ENCODE data around the gene FOXC1.

Gene FOXC1

DNA sequence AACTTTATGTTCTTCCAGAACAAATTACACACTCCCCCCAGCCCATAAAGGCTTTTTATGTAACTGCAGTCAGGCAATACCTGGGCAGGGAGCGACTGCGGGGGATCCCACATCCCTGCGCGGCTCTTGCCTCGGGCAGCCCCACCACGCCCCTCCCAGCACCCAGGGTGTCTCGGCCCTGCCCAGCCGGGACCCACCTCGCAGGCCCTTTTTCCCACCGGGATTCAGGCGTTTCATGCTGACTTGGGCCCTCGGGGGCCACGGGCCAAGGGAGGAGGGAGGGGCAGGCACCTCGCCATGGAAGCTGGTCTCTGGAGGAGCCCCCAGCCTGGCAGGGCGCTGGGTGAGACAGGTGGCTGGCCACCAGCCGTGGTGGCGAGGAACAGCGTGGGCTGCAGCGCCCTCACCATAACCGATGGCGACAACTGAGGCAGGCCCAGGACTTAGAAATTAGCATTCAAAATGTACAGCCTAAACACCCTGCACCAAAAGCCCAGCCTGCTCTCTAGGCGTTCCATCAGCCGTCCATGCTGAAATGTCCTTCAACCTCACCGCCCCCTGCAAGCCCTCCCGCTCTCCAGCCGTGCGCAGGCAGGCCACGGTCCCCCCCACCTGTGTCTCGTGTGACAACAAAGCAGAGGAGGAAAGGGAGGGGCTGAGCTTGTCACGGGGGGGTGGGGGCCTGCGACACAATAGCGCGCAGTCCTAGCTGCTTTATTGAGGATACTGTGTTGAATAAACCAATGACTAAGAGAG, 15.1 kb upstream of the FOXC1 start:
- TF ChIP-seq, protein P1, sequence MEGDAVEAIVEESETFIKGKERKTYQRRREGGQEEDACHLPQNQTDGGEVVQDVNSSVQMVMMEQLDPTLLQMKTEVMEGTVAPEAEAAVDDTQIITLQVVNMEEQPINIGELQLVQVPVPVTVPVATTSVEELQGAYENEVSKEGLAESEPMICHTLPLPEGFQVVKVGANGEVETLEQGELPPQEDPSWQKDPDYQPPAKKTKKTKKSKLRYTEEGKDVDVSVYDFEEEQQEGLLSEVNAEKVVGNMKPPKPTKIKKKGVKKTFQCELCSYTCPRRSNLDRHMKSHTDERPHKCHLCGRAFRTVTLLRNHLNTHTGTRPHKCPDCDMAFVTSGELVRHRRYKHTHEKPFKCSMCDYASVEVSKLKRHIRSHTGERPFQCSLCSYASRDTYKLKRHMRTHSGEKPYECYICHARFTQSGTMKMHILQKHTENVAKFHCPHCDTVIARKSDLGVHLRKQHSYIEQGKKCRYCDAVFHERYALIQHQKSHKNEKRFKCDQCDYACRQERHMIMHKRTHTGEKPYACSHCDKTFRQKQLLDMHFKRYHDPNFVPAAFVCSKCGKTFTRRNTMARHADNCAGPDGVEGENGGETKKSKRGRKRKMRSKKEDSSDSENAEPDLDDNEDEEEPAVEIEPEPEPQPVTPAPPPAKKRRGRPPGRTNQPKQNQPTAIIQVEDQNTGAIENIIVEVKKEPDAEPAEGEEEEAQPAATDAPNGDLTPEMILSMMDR (conservative IDR thresholded peaks at IDR 0.05; ENCODE audit: low read length), result no peak
- H3K4me3 ChIP-seq (ENCODE audit: low read length), result no peak overlapping the region
- no peak for DNase-seq (ENCODE audit: low read depth)

DNA sequence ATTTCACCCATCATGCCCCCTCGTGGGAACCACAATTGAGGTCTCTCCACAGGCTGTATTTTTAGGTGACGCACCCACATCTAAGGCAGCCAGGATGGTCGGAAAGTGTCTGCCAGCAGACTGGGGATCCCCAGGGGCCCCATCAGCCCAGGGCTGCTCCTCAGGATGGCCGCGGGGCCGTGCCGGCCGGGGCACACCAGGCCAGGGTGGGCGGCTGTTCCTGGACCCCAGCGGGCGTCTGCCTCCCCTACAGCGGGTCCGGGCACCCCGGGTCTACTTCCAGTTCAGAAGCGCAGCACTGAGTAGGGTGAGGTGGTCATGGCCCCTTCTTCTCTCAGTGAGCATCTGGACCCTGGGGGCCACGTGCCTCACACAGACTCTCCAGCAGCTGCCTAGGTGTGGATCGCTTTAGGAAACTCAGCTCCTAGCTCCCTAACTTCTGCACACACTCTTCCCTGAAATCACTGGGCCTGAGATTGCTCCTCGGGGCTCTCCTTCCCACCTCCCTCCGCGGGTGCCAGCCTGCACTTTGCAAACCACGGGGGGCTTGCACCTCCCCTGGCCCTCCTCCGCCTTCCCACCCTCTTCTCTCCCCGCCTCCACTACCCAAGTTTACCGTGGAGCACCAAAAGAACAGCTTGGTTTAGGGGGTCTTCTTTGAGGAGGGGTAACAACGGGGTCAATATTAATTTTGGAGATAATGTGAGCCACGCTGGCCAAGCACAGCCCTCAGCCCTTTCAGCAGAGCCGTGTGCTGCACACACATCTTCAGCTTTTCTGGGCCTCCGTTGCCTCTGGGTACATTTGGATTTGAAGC, 14.2 kb upstream of the FOXC1 start:
- TF ChIP-seq, protein P1 (conservative IDR thresholded peaks at IDR 0.05; ENCODE audit: low read length), result no peak
- H3K4me3 ChIP-seq (ENCODE audit: low read length), result no peak overlapping the region
- DNase-seq (ENCODE audit: low read depth), result no peak

DNA sequence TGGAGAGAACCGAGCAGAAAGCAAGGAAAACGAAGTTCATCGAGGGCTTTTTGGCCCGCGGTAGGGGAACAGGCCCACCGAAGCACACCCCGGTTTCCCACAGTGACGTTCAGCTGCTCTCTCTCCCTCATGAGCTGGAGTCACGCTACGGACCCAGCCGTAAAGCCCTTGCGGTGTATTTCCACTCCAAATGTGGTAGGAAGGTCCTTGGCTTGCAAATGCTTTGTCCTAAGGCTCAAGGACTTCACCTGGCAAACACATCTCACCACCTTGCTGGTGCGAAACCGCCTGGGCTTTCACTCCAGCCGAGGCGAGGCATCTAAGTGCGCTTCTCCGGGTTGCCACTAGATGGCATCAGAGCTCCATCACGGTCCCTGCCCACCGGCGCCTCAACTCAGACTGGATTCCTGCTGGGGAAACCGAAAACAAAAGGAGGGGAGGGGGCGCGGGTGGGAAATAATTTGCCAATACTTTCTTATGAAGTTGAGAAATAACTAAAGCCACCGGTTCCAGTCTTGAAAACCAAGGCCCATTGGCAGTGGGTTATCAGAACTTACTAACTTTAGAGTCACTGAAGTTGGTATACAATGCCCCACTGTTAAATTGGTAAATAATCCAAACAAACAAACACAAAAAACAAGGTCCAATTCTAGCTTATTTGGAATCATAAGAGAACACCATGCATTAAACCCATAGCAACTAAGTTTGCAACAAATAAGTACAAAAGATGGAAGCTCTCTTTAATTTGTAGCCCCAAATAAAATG, 13.4 kb upstream of the FOXC1 start:
- H3K4me3 ChIP-seq (ENCODE audit: low read length), result peak overlapping the region; percentile 62
- DNase-seq (ENCODE audit: low read depth), result peak; percentile 29
- TF ChIP-seq, protein P1 (conservative IDR thresholded peaks at IDR 0.05; ENCODE audit: low read length), result peak; percentile 91

DNA sequence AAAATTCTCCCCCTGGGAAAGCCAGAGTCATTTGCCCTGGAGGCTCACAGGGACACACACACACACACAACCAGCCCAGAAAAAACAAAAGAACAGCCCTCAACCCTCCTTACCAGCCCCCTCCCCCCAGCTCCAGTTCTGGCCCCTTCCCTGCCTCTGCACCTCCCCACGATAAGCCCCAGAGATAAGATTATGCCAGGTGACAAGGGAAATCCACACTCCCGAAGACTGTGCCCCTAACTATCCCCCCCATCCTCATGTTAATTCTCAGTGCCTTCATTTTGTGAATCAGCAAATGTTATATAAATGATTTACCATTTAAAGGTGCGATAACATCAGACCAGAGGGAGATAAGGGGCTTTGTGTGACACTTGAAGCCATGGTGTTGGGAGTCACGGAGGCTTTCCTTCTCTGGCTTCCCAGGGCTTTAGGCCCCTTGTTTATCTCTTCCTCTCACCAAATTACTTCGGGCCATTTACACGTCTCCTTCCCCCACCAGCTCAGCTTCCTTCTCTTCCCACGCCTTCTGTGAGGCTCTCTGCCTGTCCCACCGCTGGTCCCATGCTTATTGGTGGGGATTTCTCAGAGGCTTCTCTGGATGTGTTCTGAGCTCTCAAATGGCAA, 12.5 kb upstream of the FOXC1 start:
- no peak overlapping the region for H3K4me3 ChIP-seq (ENCODE audit: low read length)
- DNase-seq (ENCODE audit: low read depth), result no peak
- TF ChIP-seq, protein P1 (conservative IDR thresholded peaks at IDR 0.05; ENCODE audit: low read length), result no peak

DNA sequence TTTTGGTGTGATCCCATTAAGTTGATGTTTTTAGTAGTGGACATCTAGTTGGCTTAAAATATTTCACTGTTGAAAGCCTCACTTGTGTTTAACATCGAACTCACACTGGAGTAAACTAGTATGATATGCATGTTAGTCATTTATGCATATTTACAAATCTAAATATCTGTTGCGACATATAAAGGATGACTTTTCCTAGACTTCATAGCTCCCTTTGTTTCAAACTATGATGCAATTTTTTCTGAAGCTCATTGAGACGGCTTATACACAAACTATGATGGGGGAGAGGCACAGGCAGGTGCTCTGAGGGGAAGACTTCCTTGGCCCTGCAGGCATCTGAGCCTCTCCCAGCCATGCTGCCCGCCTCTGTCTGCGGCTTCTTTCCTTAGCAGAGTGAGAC, 11.8 kb upstream of the FOXC1 start:
- peak; percentile 67 for DNase-seq (ENCODE audit: low read depth)
- no peak overlapping the region for H3K4me3 ChIP-seq (ENCODE audit: low read length)
- TF ChIP-seq, protein P1 (conservative IDR thresholded peaks at IDR 0.05; ENCODE audit: low read length), result no peak

DNA sequence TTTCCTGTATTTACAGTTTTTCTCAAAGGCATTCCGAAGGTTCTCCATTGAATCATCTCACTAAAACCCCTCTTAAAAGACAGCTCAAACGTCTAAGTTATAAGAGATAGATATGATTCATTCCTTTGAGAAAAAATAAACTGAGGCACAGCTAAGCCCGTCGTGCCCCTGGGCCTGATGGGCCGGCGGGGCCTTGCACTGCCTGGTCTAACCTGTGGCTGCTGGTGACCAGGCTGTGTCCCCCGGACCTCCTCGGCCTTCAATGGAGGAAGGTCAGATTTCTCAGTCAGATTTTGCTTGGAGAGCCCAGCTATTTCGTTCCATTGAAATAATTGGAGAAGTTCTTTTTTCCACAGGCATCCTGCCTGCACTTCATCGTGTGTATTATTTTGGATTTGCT, 11.3 kb upstream of the FOXC1 start:
- TF ChIP-seq, protein P1 (conservative IDR thresholded peaks at IDR 0.05; ENCODE audit: low read length), result no peak
- DNase-seq (ENCODE audit: low read depth), result no peak
- no peak overlapping the region for H3K4me3 ChIP-seq (ENCODE audit: low read length)
